Measurements from ENCODE around the gene GNAZ.

Gene GNAZ

GRCh38 chr22:23114721-23115020 lies 44.4 kb downstream of the GNAZ start:
- TF ChIP-seq CTCF (IDR thresholded peaks at IDR 0.05; ENCODE audit: low read depth, low read length, missing control alignments) = no peak
- DNase-seq (ENCODE audit: low read depth) = no peak
- no peak overlapping the region for H3K4me3 ChIP-seq (ENCODE audit: low read depth, low read length)

- DNase-seq (ENCODE audit: low read depth) = no peak
- no peak for TF ChIP-seq CTCF (IDR thresholded peaks at IDR 0.05; ENCODE audit: low read depth, low read length, missing control alignments)
- no peak overlapping the region for H3K4me3 ChIP-seq (ENCODE audit: low read depth, low read length)
These were observed 45.0 kb downstream of the GNAZ start for GRCh38 chr22:23115369-23115768.

GRCh38 chr22:23115825-23116494 lies 45.6 kb downstream of the GNAZ start:
- no peak for DNase-seq (ENCODE audit: low read depth)
- no peak overlapping the region for H3K4me3 ChIP-seq (ENCODE audit: low read depth, low read length)
- TF ChIP-seq CTCF (IDR thresholded peaks at IDR 0.05; ENCODE audit: low read depth, low read length, missing control alignments) = no peak

GRCh38 chr22:23116506-23117263 lies 46.4 kb downstream of the GNAZ start:
- H3K4me3 ChIP-seq (ENCODE audit: low read depth, low read length) = no peak overlapping the region
- no peak for DNase-seq (ENCODE audit: low read depth)
- no peak for TF ChIP-seq CTCF (IDR thresholded peaks at IDR 0.05; ENCODE audit: low read depth, low read length, missing control alignments)

- DNase-seq (ENCODE audit: low read depth) = no peak
- TF ChIP-seq CTCF (IDR thresholded peaks at IDR 0.05; ENCODE audit: low read depth, low read length, missing control alignments) = no peak
These were observed 47.0 kb downstream of the GNAZ start for GRCh38 chr22:23117275-23117674.

GRCh38 chr22:23117891-23118646 lies 47.8 kb downstream of the GNAZ start:
- no peak for TF ChIP-seq CTCF (IDR thresholded peaks at IDR 0.05; ENCODE audit: low read depth, low read length, missing control alignments)
- no peak for DNase-seq (ENCODE audit: low read depth)
- H3K4me3 ChIP-seq (ENCODE audit: low read depth, low read length) = no peak overlapping the region

More at GRCh38 chr22:23117275-23117674, 47.0 kb downstream of the GNAZ start:
- no peak overlapping the region for H3K4me3 ChIP-seq (ENCODE audit: low read depth, low read length)

All from GM12864 (cell line).